ENCODE measurements around the gene ANKRD22. TPM values are rescaled to one million over a fixed set of nuclear protein-coding genes. Genes with fewer than 3 reads are reported as not detected.
"Not testable (repeated sequence)": the region's sequence is repeated elsewhere in the genome, so short reads cannot be mapped to it uniquely, and the experiment has no call there.

ANKRD22 gene
- total and polyA plus RNA-seq, 2 of the 8 experiments (the other 6 are each of a cell fraction or from before 2014, with no cell fraction given): 0.68 TPM; not detected in 1

- H4K5ac ChIP-seq (ENCODE audit: insufficient read length, low read depth, low read length); H3K79me1 ChIP-seq (ENCODE audit: low read depth, low read length); H3K23me2 ChIP-seq (ENCODE audit: low read depth, low read length); H4K20me1 ChIP-seq (replicated peaks in 1 of 2; ENCODE audit: control insufficient read depth in 1 of 2, insufficient read depth in 2 of 2, low read length in 2 of 2); H3K4me2 ChIP-seq (ENCODE audit: insufficient read depth in 1 of 2, low read depth in 2 of 2, low read length in 2 of 2); H2BK120ac ChIP-seq (replicated peaks; ENCODE audit: low read depth, low read length); H3K4ac ChIP-seq (replicated peaks; ENCODE audit: insufficient read length, low read depth, low read length); H3K9me3 ChIP-seq (ENCODE audit: insufficient read depth in 2 of 2, low read depth in 1 of 2, low read length in 1 of 2); H3K56ac ChIP-seq (replicated peaks; ENCODE audit: insufficient read length, low read depth, low read length); H3K4me1 ChIP-seq (replicated peaks in 1 of 4; ENCODE audit: control insufficient read depth in 3 of 4, insufficient read depth in 4 of 4, low read length in 3 of 4); H3K9ac ChIP-seq (replicated peaks in 1 of 4; ENCODE audit: extremely low read depth in 1 of 4, low read depth in 3 of 4, low read length in 3 of 4); H3K4me3 ChIP-seq (ENCODE audit: extremely low read depth in 1 of 4, insufficient read depth in 2 of 4, low read depth in 3 of 4, low read length in 4 of 4); H3K18ac ChIP-seq (ENCODE audit: extremely low read depth, low read length); H4K91ac ChIP-seq (replicated peaks; ENCODE audit: insufficient read length, low read length); H2BK20ac ChIP-seq (ENCODE audit: low read length); H2AK5ac ChIP-seq (ENCODE audit: low read depth, low read length); DNase-seq (ENCODE audit: low read depth in 1 of 2, low spot score in 2 of 2); H4K8ac ChIP-seq (ENCODE audit: extremely low read depth, insufficient read depth, low read length); H2BK12ac ChIP-seq (ENCODE audit: low read depth, low read length); H3K36me3 ChIP-seq (ENCODE audit: control insufficient read depth in 2 of 4, insufficient read depth in 4 of 4, low read length in 3 of 4); FAIRE-seq; H3K79me2 ChIP-seq (ENCODE audit: control insufficient read depth in 1 of 2, insufficient read depth in 2 of 2, low read length in 2 of 2); H3K27me3 ChIP-seq (replicated peaks in 1 of 4; ENCODE audit: control insufficient read depth in 3 of 4, extremely low read depth in 1 of 4, insufficient read depth in 3 of 4, low read length in 3 of 4); H3K27ac ChIP-seq (ENCODE audit: low read depth, low read length); H2BK5ac ChIP-seq (ENCODE audit: low read depth, low read length); H3K23ac ChIP-seq (ENCODE audit: insufficient read length); H3K14ac ChIP-seq (ENCODE audit: insufficient read length); H2BK15ac ChIP-seq (ENCODE audit: low read length); H2AFZ ChIP-seq (ENCODE audit: low read length): not testable (repeated sequence)
- CTCF ChIA-PET (ENCODE audit: partially characterized antibody): interaction anchor here (0.9 to 1.8 kb wide), 4 partner anchors 21 to 50 kb away, joined by 3 to 5 read pairs (median 4); no protein-coding TSS in a partner anchor
- POLR2A ChIA-PET (ENCODE audit: partially characterized antibody): interaction anchor here (1.9 kb wide), 1 partner anchor 1020 kb away, joined by 4 read pairs; no protein-coding TSS in a partner anchor
- WGBS, 2 experiments (ENCODE audit: extremely low coverage in 1 of 2, insufficient coverage in 1 of 2, insufficient read length in 1 of 2, insufficient replicate concordance in 2 of 2, low coverage in 1 of 2, low lambda C conversion rate in 2 of 2, missing lambda C conversion rate in 1 of 2): 87% methylated on average over 5 of the region's 8 CpGs; no CpG with 5 or more reads in 1 of the 2 experiments
Observed at GRCh38 chr10:88882646-88883447, 31.2 kb upstream of the ANKRD22 start.
